ENCODE data around the gene AKR1B1. TPM values are rescaled to one million over a fixed set of nuclear protein-coding genes. Genes with fewer than 3 reads are reported as not detected.
A peak's percentile ranks its signal among the peaks of the same experiment; 100 is the strongest.

AKR1B1 gene
- total and polyA plus RNA-seq, 9 of the 15 experiments (the other 6 are each of a cell fraction or from before 2014, with no cell fraction given), result 2.0 to 10.6 (median 6.2) TPM

DNA sequence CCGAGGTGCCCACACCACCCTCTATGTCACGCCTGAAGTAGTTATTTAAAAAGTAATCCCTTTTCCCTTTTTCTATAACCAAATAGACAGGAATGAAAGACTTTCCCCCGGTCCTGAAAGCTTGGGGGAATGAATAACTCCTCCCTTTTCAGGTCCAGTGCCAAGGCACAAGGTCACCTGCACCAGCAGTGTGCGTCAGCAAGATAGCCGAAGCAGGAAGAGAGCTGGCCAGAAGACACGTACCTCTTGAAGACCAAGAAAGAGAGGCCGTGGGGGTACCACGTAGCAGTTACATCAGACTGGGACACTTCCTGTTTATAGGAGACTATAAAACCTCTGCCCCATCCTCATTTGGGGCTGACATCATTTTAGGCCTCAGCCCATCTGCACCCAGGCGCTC, 10.7 kb upstream of the AKR1B1 start (continued):
- no peak for TF ChIP-seq NUFIP1 (IDR thresholded peaks at IDR 0.05; ENCODE audit: partially characterized antibody)
- TF ChIP-seq RNF2 (IDR thresholded peaks at IDR 0.05), result no peak
- TF ChIP-seq NR2C1 (IDR thresholded peaks at IDR 0.05), result no peak
- TF ChIP-seq NR2C1 (tag; IDR thresholded peaks at IDR 0.05), result no peak
- TF ChIP-seq, protein P1, sequence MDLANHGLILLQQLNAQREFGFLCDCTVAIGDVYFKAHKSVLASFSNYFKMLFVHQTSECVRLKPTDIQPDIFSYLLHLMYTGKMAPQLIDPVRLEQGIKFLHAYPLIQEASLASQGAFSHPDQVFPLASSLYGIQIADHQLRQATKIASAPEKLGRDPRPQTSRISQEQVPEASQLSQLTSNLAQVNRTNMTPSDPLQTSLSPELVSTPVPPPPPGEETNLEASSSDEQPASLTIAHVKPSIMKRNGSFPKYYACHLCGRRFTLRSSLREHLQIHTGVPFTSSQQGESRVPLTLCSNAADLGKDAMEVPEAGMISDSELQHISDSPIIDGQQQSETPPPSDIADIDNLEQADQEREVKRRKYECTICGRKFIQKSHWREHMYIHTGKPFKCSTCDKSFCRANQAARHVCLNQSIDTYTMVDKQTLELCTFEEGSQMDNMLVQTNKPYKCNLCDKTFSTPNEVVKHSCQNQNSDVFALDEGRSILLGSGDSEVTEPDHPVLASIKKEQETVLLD (IDR thresholded peaks at IDR 0.05), result no peak
- TF ChIP-seq CEBPB (tag; IDR thresholded peaks at IDR 0.05), result no peak

DNA sequence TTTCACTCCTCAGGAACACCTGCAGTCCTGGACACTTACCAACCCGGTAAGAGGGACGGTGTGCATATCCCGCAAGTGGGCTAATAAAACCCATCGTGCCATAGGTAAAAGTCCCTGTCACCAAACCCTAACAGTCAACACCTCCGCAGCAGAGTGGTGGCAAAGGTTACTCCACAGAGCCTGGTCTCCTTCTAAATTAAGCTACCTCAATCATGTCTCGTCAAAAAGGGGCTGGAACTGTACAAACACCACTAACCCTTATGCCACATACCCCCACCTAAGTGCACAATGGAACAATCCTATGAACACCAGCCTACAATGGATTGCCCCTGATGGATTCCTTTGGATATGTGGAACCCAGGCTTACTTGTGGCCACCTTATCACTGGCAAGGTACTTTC, 9.6 kb upstream of the AKR1B1 start:
- peaks cover 8% of the 10 kb centered on the region; the same call in 1 of the 2 replicates for H3K9me3 ChIP-seq (replicated peaks; ENCODE audit: control insufficient read depth, insufficient read depth, low read depth, low read length)
- FAIRE-seq, result no peak
- intact Hi-C loops (cut with micrococcal nuclease), result no loop called here

More for the DNA sequence above, 9.6 kb upstream of the AKR1B1 start:
- Histone ChIP-seq H3K27me3 (ENCODE audit: control insufficient read depth in 2 of 2, insufficient read depth in 2 of 2, low read length in 2 of 2) (peaks cover 6 to 25% of the 10 kb centered on the region in 2 experiments; a peak in 3 of 5 replicates), H3K27ac (ENCODE audit: extremely low read depth, low read depth, low read length) (no peak overlapping the region), H3K36me3 (ENCODE audit: control insufficient read depth, insufficient read depth, low read length) (no peaks in the 10 kb centered on the region), H3K4me2 (ENCODE audit: insufficient read depth, low read length) (no peak overlapping the region), H2AFZ (ENCODE audit: low read depth, low read length) (no peak overlapping the region), H3K79me2 (ENCODE audit: control insufficient read depth, insufficient read depth, low read length) (no peaks in the 10 kb centered on the region), H4K20me1 (replicated peaks; ENCODE audit: control insufficient read depth, insufficient read depth, low read length) (no peaks in the 10 kb centered on the region), H3K9me1 (ENCODE audit: control insufficient read depth, insufficient read depth, low read length) (no peaks in the 10 kb centered on the region), H3K4me1 (replicated peaks in 1 of 2; ENCODE audit: control insufficient read depth in 2 of 2, insufficient read depth in 2 of 2, low read length in 2 of 2) (no peaks in the 10 kb centered on the region), H3K9ac (ENCODE audit: insufficient read depth in 1 of 2, low read depth in 2 of 2, low read length in 2 of 2) (no peak overlapping the region), H3K4me3 (no peak overlapping the region)
- BruUV-seq (replicated peaks), result no TSS peak
- no peak for DNase-seq (ENCODE audit: extremely low read depth in 1 of 4, low spot score in 3 of 4)
- ChIA-PET POLR2A (interaction anchor here (0.6 to 0.7 kb wide), 2 partner anchors 38 to 275 kb away, joined by 3 read pairs; no protein-coding TSS in a partner anchor), CTCF (ENCODE audit: low intra/inter-chr PET ratio) (no interaction called here)
- TF ChIP-seq, protein P2, sequence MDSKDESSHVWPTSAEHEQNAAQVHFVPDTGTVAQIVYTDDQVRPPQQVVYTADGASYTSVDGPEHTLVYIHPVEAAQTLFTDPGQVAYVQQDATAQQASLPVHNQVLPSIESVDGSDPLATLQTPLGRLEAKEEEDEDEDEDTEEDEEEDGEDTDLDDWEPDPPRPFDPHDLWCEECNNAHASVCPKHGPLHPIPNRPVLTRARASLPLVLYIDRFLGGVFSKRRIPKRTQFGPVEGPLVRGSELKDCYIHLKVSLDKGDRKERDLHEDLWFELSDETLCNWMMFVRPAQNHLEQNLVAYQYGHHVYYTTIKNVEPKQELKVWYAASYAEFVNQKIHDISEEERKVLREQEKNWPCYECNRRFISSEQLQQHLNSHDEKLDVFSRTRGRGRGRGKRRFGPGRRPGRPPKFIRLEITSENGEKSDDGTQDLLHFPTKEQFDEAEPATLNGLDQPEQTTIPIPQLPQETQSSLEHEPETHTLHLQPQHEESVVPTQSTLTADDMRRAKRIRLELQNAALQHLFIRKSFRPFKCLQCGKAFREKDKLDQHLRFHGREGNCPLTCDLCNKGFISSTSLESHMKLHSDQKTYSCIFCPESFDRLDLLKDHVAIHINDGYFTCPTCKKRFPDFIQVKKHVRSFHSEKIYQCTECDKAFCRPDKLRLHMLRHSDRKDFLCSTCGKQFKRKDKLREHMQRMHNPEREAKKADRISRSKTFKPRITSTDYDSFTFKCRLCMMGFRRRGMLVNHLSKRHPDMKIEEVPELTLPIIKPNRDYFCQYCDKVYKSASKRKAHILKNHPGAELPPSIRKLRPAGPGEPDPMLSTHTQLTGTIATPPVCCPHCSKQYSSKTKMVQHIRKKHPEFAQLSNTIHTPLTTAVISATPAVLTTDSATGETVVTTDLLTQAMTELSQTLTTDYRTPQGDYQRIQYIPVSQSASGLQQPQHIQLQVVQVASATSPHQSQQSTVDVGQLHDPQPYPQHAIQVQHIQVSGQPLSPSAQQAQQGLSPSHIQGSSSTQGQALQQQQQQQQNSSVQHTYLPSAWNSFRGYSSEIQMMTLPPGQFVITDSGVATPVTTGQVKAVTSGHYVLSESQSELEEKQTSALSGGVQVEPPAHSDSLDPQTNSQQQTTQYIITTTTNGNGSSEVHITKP (IDR thresholded peaks at IDR 0.05; ENCODE audit: partially characterized antibody), result peak; percentile 98
- TF ChIP-seq NONO (IDR thresholded peaks at IDR 0.05; ENCODE audit: low read depth in 2 of 2, low read length in 1 of 2) (peak in 1 of 2 experiments; percentile 65; a peak in 1 of 4 replicates), ATF7 (IDR thresholded peaks at IDR 0.05) (peak; percentile 51; the same call in 1 of the 2 replicates), FOXK2 (conservative IDR thresholded peaks at IDR 0.05 in 1 of 2, IDR thresholded peaks at IDR 0.05 in 1 of 2; ENCODE audit: low read depth in 2 of 2) (peak in 1 of 2 experiments; percentile 61; a peak in 1 of 4 replicates), ZNF644 (tag; IDR thresholded peaks at IDR 0.05; ENCODE audit: low read depth) (no peak)
- in situ Hi-C loops (cut with MboI), result no loop called here
- no peak for ATAC-seq
- WGBS (ENCODE audit: insufficient coverage, low coverage, missing lambda C conversion rate), result 1% methylated on average over 6 of the region's 6 CpGs
